Ramos (cell line): ENCODE results near the gene FGF13.

Experiments
- in situ Hi-C: fragments of 300-500 bp; cut with MboI; formaldehyde crosslinking; loops from one replicate; pipeline ENCODE4 v1.14.3; 2022; ENCODE audit warnings: low sequenced_read_pairs; ENCODE audit not compliant: unreplicated experiment

Gene FGF13

GRCh38 chrX:138669693-138670092 is 41.8 kb downstream of the FGF13 start:
- in situ Hi-C loops, result no loop called here

- in situ Hi-C loops, result no loop called here
These were observed 47.1 kb downstream of the FGF13 start for GRCh38 chrX:138664466-138664865.

- in situ Hi-C loops, result no loop called here
These were observed 47.5 kb downstream of the FGF13 start for GRCh38 chrX:138664016-138664415.

- in situ Hi-C loops, result no loop called here
These were observed 60.0 kb downstream of the FGF13 start for GRCh38 chrX:138651494-138651893.

GRCh38 chrX:138648568-138648967 is 62.9 kb downstream of the FGF13 start:
- in situ Hi-C loops, result no loop called here

GRCh38 chrX:138638996-138639395 is 72.5 kb downstream of the FGF13 start:
- in situ Hi-C loops, result no loop called here
